H1 (cell line): ENCODE results near the gene DENND2C. TPM values are rescaled to one million over a fixed set of nuclear protein-coding genes. Genes with fewer than 3 reads are reported as not detected.

Experiments used
- CTCF ChIA-PET: fragments of 300-600 bp; sonication (Branson Sonifier 250); formaldehyde crosslinking; loops from one replicate; lab custom pipeline; 2021; ENCODE audit not compliant: partially characterized antibody; lab: Charles Lee
- POLR2A ChIA-PET: fragments of 300-600 bp; sonication (Branson Sonifier 250); formaldehyde crosslinking; loops from one replicate; lab custom pipeline; 2021; ENCODE audit warnings: inconsistent platforms; ENCODE audit not compliant: partially characterized antibody; lab: Charles Lee
- DNase-seq, 2 experiments: peaks; one replicate each; pipeline versions ENCODE4 v3.0.0 to v3.0.0-alpha.2; 2010 to 2022; ENCODE audit warnings: low spot score in 2 of 2, low read depth in 1 of 2, mixed read lengths in 1 of 2
- FAIRE-seq: peaks from 2 replicates; lab custom pipeline; 2011; peaks lifted over from hg19 to GRCh38; lab: Jason Lieb, UNC
- H2AFZ ChIP-seq: 2 replicates; pipeline ENCODE4 v1.8.1; 2012; ENCODE audit warnings: low read length, inconsistent platforms
- H2AK5ac ChIP-seq: 2 replicates; pipeline ENCODE4 v1.6.1; 2013; ENCODE audit warnings: low read depth, low read length
- H2BK120ac ChIP-seq: replicated peaks from 2 replicates; pipeline ENCODE3; 2013; ENCODE audit warnings: low read depth, low read length, inconsistent platforms
- H2BK12ac ChIP-seq: 2 replicates; pipeline ENCODE4 v1.6.1; 2013; ENCODE audit warnings: low read depth, low read length
- H2BK15ac ChIP-seq: 2 replicates; pipeline ENCODE4 v1.6.1; 2013; ENCODE audit warnings: low read length
- H2BK20ac ChIP-seq: 2 replicates; pipeline ENCODE4 v1.6.1; 2013; ENCODE audit warnings: low read length
- H2BK5ac ChIP-seq: 2 replicates; pipeline ENCODE4 v1.6.1; 2013; ENCODE audit warnings: low read depth, low read length
- H3K14ac ChIP-seq: 2 replicates; pipeline ENCODE4 v1.6.1; 2013; ENCODE audit warnings: inconsistent platforms; ENCODE audit not compliant: insufficient read length
- H3K18ac ChIP-seq: 2 replicates; pipeline ENCODE4 v1.6.1; 2013; ENCODE audit warnings: low read length; ENCODE audit errors: extremely low read depth
- H3K23ac ChIP-seq: 2 replicates; pipeline ENCODE4 v1.6.1; 2013; ENCODE audit warnings: inconsistent platforms; ENCODE audit not compliant: insufficient read length
- H3K23me2 ChIP-seq: 2 replicates; pipeline ENCODE4 v1.6.1; 2013; ENCODE audit warnings: low read depth, low read length
- H3K27ac ChIP-seq: 2 replicates; pipeline ENCODE4 v1.6.1; 2011; ENCODE audit warnings: low read depth, low read length, inconsistent platforms
- H3K27me3 ChIP-seq, 4 experiments: replicated peaks in 1 of 4; 1 replicate in 1 of 4; 2 replicates in 3 of 4; pipeline versions ENCODE4 v1.6.1 to v1.8.1; 2011 to 2013; ENCODE audit warnings: low read length in 3 of 4, mild to moderate bottlenecking in 3 of 4, inconsistent platforms in 2 of 4, mixed read lengths in 2 of 4, moderate library complexity in 1 of 4; ENCODE audit not compliant: control insufficient read depth in 3 of 4, insufficient read depth in 3 of 4; ENCODE audit errors: extremely low read depth in 1 of 4
- H3K36me3 ChIP-seq, 4 experiments: 2 replicates each; pipeline versions ENCODE4 v1.6.1 to v1.8.1; 2011 to 2013; ENCODE audit warnings: mild to moderate bottlenecking in 4 of 4, low read length in 3 of 4, moderate library complexity in 2 of 4, control low read depth in 1 of 4, inconsistent platforms in 1 of 4; ENCODE audit not compliant: insufficient read depth in 4 of 4, control insufficient read depth in 2 of 4
- H3K4ac ChIP-seq: replicated peaks from 2 replicates; pipeline ENCODE3; 2013; ENCODE audit warnings: low read length, low read depth, mixed read lengths, inconsistent platforms; ENCODE audit not compliant: insufficient read length
- H3K4me1 ChIP-seq, 4 experiments: replicated peaks in 1 of 4; 1 replicate in 1 of 4; 2 replicates in 3 of 4; pipeline versions ENCODE4 v1.6.1 to v1.8.1; 2011 to 2013; ENCODE audit warnings: low read length in 3 of 4, inconsistent platforms in 2 of 4, mixed read lengths in 1 of 4; ENCODE audit not compliant: insufficient read depth in 4 of 4, control insufficient read depth in 3 of 4
- H3K4me2 ChIP-seq, 2 experiments: 2 replicates each; pipeline versions ENCODE4 v1.6.1 to v1.8.1; 2011 to 2013; ENCODE audit warnings: low read depth in 2 of 2, low read length in 2 of 2, control low read depth in 1 of 2, inconsistent platforms in 1 of 2, mild to moderate bottlenecking in 1 of 2; ENCODE audit not compliant: insufficient read depth in 1 of 2
- H3K4me3 ChIP-seq, 4 experiments: fragments of 200-600, 300-600 bp in 1 of 4; sonication (generic), shearing (Covaris generic), sonication (Bioruptor Twin) in 1 of 4; 2 replicates each; pipeline versions ENCODE4 v1.5.1 to v1.8.1; 2011 to 2016; ENCODE audit warnings: low read length in 4 of 4, low read depth in 3 of 4, control low read depth in 2 of 4, inconsistent platforms in 2 of 4, mild to moderate bottlenecking in 2 of 4, mixed read lengths in 1 of 4, moderate library complexity in 1 of 4; ENCODE audit not compliant: insufficient read depth in 2 of 4; ENCODE audit errors: extremely low read depth in 1 of 4
- H3K56ac ChIP-seq: replicated peaks from 2 replicates; pipeline ENCODE3; 2013; ENCODE audit warnings: low read depth, mild to moderate bottlenecking, mixed read lengths, low read length, inconsistent platforms; ENCODE audit not compliant: insufficient read length
- H3K79me1 ChIP-seq: 2 replicates; pipeline ENCODE4 v1.6.1; 2013; ENCODE audit warnings: low read depth, low read length, control low read depth
- H3K79me2 ChIP-seq, 2 experiments: 2 replicates each; pipeline versions ENCODE4 v1.6.1 to v1.8.1; 2012 to 2013; ENCODE audit warnings: low read length in 2 of 2, mild to moderate bottlenecking in 2 of 2, inconsistent platforms in 1 of 2; ENCODE audit not compliant: insufficient read depth in 2 of 2, control insufficient read depth in 1 of 2
- H3K9ac ChIP-seq, 4 experiments: replicated peaks in 1 of 4; 1 replicate in 1 of 4; 2 replicates in 3 of 4; pipeline versions ENCODE4 v1.6.1 to v1.8.1; 2011 to 2013; ENCODE audit warnings: low read depth in 3 of 4, low read length in 3 of 4, control low read depth in 2 of 4, mild to moderate bottlenecking in 2 of 4, moderate library complexity in 2 of 4, inconsistent platforms in 1 of 4; ENCODE audit errors: extremely low read depth in 1 of 4
- H3K9me3 ChIP-seq, 2 experiments: 2 replicates each; pipeline versions ENCODE4 v1.6.1 to v1.8.1; 2012 to 2013; ENCODE audit warnings: mild to moderate bottlenecking in 2 of 2, moderate library complexity in 2 of 2, control low read depth in 1 of 2, inconsistent platforms in 1 of 2, low read depth in 1 of 2, low read length in 1 of 2, mixed read lengths in 1 of 2; ENCODE audit not compliant: insufficient read depth in 2 of 2
- H4K20me1 ChIP-seq, 2 experiments: replicated peaks in 1 of 2; 2 replicates each; pipeline versions ENCODE3 to v1.8.1; 2011 to 2013; ENCODE audit warnings: inconsistent platforms in 2 of 2, low read length in 2 of 2, mild to moderate bottlenecking in 1 of 2; ENCODE audit not compliant: insufficient read depth in 2 of 2, control insufficient read depth in 1 of 2
- H4K5ac ChIP-seq: 2 replicates; pipeline ENCODE4 v1.6.1; 2013; ENCODE audit warnings: low read length, low read depth, mixed read lengths, inconsistent platforms; ENCODE audit not compliant: insufficient read length
- H4K8ac ChIP-seq: 2 replicates; pipeline ENCODE4 v1.8.0; 2013; ENCODE audit warnings: mild to moderate bottlenecking, moderate library complexity, low read length, inconsistent platforms; ENCODE audit not compliant: insufficient read depth; ENCODE audit errors: extremely low read depth
- H4K91ac ChIP-seq: replicated peaks from 2 replicates; pipeline ENCODE3; 2013; ENCODE audit warnings: low read length, mixed read lengths, inconsistent platforms; ENCODE audit not compliant: insufficient read length
- ATF2 ChIP-seq: IDR thresholded peaks from 2 replicates; pipeline ENCODE4 v1.6.1; 2012; ENCODE audit warnings: low read length, inconsistent platforms
- BACH1 ChIP-seq: IDR thresholded peaks from 2 replicates; pipeline ENCODE4 v1.6.1; 2012; ENCODE audit warnings: low read length, improper control_type of control experiment
- CBX5 ChIP-seq: fragments of 300-800, 300-1000 bp; sonication (generic); IDR thresholded peaks from 2 replicates; pipeline ENCODE4 v1.7.1; 2016; ENCODE audit warnings: antibody characterized with exemption, low read length, low read depth
- CBX8 ChIP-seq: fragments of 300-800, 300-1000 bp; sonication (generic); IDR thresholded peaks from 2 replicates; pipeline ENCODE4 v1.7.1; 2016; ENCODE audit warnings: low read depth, low read length, borderline replicate concordance
- CTBP2 ChIP-seq: IDR thresholded peaks from 2 replicates; pipeline ENCODE4 v1.7.0; 2011; ENCODE audit warnings: borderline replicate concordance, mild to moderate bottlenecking, moderate library complexity, mixed read lengths, low read length; ENCODE audit not compliant: insufficient read depth, insufficient read length
- EGR1 ChIP-seq: IDR thresholded peaks from 2 replicates; pipeline ENCODE4 v1.6.1; 2011; ENCODE audit warnings: low read depth, low read length, borderline replicate concordance
- EP300 ChIP-seq, 2 experiments: IDR thresholded peaks; 1 replicate in 1 of 2; 2 replicates in 1 of 2; pipeline ENCODE4 v1.6.1; 2011 to 2012; ENCODE audit warnings: low read depth in 2 of 2, low read length in 2 of 2, mild to moderate bottlenecking in 2 of 2, borderline replicate concordance in 1 of 2, inconsistent platforms in 1 of 2, moderate library complexity in 1 of 2
- JUND ChIP-seq: IDR thresholded peaks from 2 replicates; pipeline ENCODE4 v1.6.1; 2011; ENCODE audit warnings: mild to moderate bottlenecking, improper control_type of control experiment, low read length
- PHF8 ChIP-seq: fragments of 200-600 bp; sonication (generic); conservative IDR thresholded peaks from 2 replicates; pipeline ENCODE4 v1.7.1; 2012; ENCODE audit warnings: low read depth, mild to moderate bottlenecking, inconsistent platforms, low read length, moderate library complexity
- RBBP5 ChIP-seq: IDR thresholded peaks from 2 replicates; pipeline ENCODE4 v1.7.1; 2012; ENCODE audit warnings: low read depth, mild to moderate bottlenecking, inconsistent platforms, low read length, moderate library complexity, borderline replicate concordance
- RXRA ChIP-seq: IDR thresholded peaks from 2 replicates; pipeline ENCODE4 v1.6.1; 2011; ENCODE audit warnings: low read depth, mild to moderate bottlenecking, low read length, moderate library complexity; ENCODE audit not compliant: insufficient read depth
- SP2 ChIP-seq: IDR thresholded peaks from 2 replicates; pipeline ENCODE4 v1.6.1; 2012; ENCODE audit warnings: mild to moderate bottlenecking, low read length, inconsistent platforms
- TAF1 ChIP-seq: IDR thresholded peaks from 2 replicates; pipeline ENCODE4 v1.6.1; 2011; ENCODE audit warnings: mild to moderate bottlenecking, low read depth, low read length
- WGBS, 2 experiments: shearing (Covaris generic) in 1 of 2; methylation state at CpG; one replicate each; pipeline versions ENCODE4 v1.1.6 to v1.1.7; 2013 to 2015; ENCODE audit warnings: low lambda C conversion rate in 2 of 2, mixed read lengths in 2 of 2, inconsistent platforms in 1 of 2, low coverage in 1 of 2, missing lambda C conversion rate in 1 of 2; ENCODE audit not compliant: insufficient replicate concordance in 2 of 2, insufficient coverage in 1 of 2, insufficient read length in 1 of 2; ENCODE audit errors: extremely low coverage in 1 of 2, missing lambda C conversion rate in 1 of 2; 5-methylcytosine and 5-hydroxymethylcytosine counted together
- polyA plus RNA-seq, 7 experiments: library from polyadenylated mRNA; depleted of rRNA in 3 of 7; stranded (reverse) in 5 of 7; unstranded in 2 of 7; fragments of >200 nt in 5 of 7; fragments of 200-250 nt in 2 of 7; gene quantifications; 1 replicate in 5 of 7; 2 replicates in 1 of 7; 4 replicates in 1 of 7; pipeline versions ENCODE4 v1.2.1 to v1.2.3, GENCODE V29; 2011 to 2013; ENCODE audit warnings: missing spikeins in 2 of 7, mixed read lengths in 2 of 7
- total RNA-seq: library from RNA; stranded (reverse); fragmentation: NEBNext Ultra II Directional; extraction: Animal tissue kit (Norgen Biotek cat#: 25700); gene quantifications from 2 replicates; pipeline ENCODE4 v1.2.1, GENCODE V29; 2021

DENND2C gene
- total and polyA plus RNA-seq, 2 of the 8 experiments (the other 6 are each of a cell fraction or from before 2014, with no cell fraction given) = 1.8 to 5.5 TPM

- Histone ChIP-seq H4K91ac (no peak overlapping the region), H3K9ac (no peak overlapping the region), H2BK120ac (no peak overlapping the region), H2AK5ac (no peak overlapping the region), H3K4ac (no peak overlapping the region), H3K4me3 (no peak overlapping the region), H3K79me2 (peaks cover 0 to 11% of the 10 kb centered on the region in 2 experiments; a peak in 2 of 4 replicates), H3K14ac (no peak overlapping the region), H2BK20ac (no peak overlapping the region), H4K20me1 (no peaks in the 10 kb centered on the region), H2BK12ac (no peak overlapping the region), H4K5ac (no peak overlapping the region), H3K27me3 (peaks cover 0 to 3% (median 0%) of the 10 kb centered on the region in 4 experiments; a peak in 1 of 7 replicates), H2BK5ac (no peak overlapping the region), H3K9me3 (no peaks in the 10 kb centered on the region), H4K8ac (no peak overlapping the region), H2BK15ac (no peak overlapping the region), H3K36me3 (no peaks in the 10 kb centered on the region; a peak in 1 of 8 replicates), H3K56ac (no peak overlapping the region), H3K4me2 (no peak overlapping the region), H3K23me2 (no peaks in the 10 kb centered on the region), H3K4me1 (peaks cover 0 to 2% (median 0%) of the 10 kb centered on the region in 4 experiments; a peak in 3 of 7 replicates), H3K18ac (no peak overlapping the region), H2AFZ (no peak overlapping the region), H3K23ac (no peak overlapping the region), H3K79me1 (no peaks in the 10 kb centered on the region), H3K27ac (no peak overlapping the region)
- FAIRE-seq (no peak), DNase-seq (no peak)
- ChIA-PET POLR2A (no interaction called here), CTCF (no interaction called here)
- 70% methylated on average over 1 of the region's 1 CpG; no CpG with 5 or more reads in 1 of the 2 experiments for WGBS, 2 experiments
- TF ChIP-seq EGR1 (no peak), RXRA (no peak), PHF8 (no peak), SP2 (no peak), TAF1 (no peak), EP300 (IDR thresholded peaks at IDR 0.05; ENCODE audit: borderline replicate concordance in 1 of 2, low read depth in 2 of 2, low read length in 2 of 2) (no peak), RBBP5 (no peak), CTBP2 (no peak), ATF2 (no peak), CBX8 (no peak), BACH1 (no peak), CBX5 (no peak), JUND (no peak)
These were observed 84.6 kb downstream of the DENND2C start for GRCh38 chr1:114585231-114585630.
